Mesenchymal stem cell (in vitro differentiated cells and primary cell): ENCODE measurements around the gene LRP1B.

Experiments used
- DNase-seq: peaks from one replicate; pipeline ENCODE4 v3.0.0-alpha.2; 2013
- H2AFZ ChIP-seq: one replicate; pipeline ENCODE4 v1.6.1; 2013; ENCODE audit warnings: low read depth, mild to moderate bottlenecking, control low read depth, inconsistent platforms, low read length, moderate library complexity
- H2AK5ac ChIP-seq: 2 replicates; pipeline ENCODE4 v1.6.1; 2013; ENCODE audit warnings: low read length, moderate library complexity, mild to moderate bottlenecking, inconsistent platforms; ENCODE audit not compliant: severe bottlenecking
- H2BK120ac ChIP-seq: one replicate; pipeline ENCODE4 v1.6.1; 2013; ENCODE audit warnings: low read depth, mild to moderate bottlenecking, inconsistent platforms, low read length, moderate library complexity
- H2BK12ac ChIP-seq, 2 experiments: one replicate each; pipeline ENCODE4 v1.6.1; 2013; ENCODE audit warnings: inconsistent platforms in 2 of 2, low read length in 2 of 2, mild to moderate bottlenecking in 2 of 2, moderate library complexity in 2 of 2, control low read depth in 1 of 2
- H2BK15ac ChIP-seq: one replicate; pipeline ENCODE4 v1.6.1; 2013; ENCODE audit warnings: mild to moderate bottlenecking, low read depth, inconsistent platforms; ENCODE audit not compliant: poor library complexity, severe bottlenecking
- H2BK5ac ChIP-seq: 2 replicates; pipeline ENCODE4 v1.6.1; 2013; ENCODE audit warnings: low read depth, mild to moderate bottlenecking, low read length, control low read depth, inconsistent platforms; ENCODE audit not compliant: poor library complexity, severe bottlenecking
- H3K14ac ChIP-seq, 2 experiments: one replicate each; pipeline ENCODE4 v1.6.1; 2013; ENCODE audit warnings: inconsistent platforms in 2 of 2, low read length in 2 of 2, control low read depth in 1 of 2, mild to moderate bottlenecking in 1 of 2, moderate library complexity in 1 of 2
- H3K18ac ChIP-seq, 2 experiments: one replicate each; pipeline ENCODE4 v1.6.1; 2013; ENCODE audit warnings: inconsistent platforms in 2 of 2, low read length in 2 of 2, control low read depth in 1 of 2, low read depth in 1 of 2, mild to moderate bottlenecking in 1 of 2
- H3K23ac ChIP-seq, 2 experiments: one replicate each; pipeline ENCODE4 v1.6.1; 2013; ENCODE audit warnings: inconsistent platforms in 2 of 2, low read length in 2 of 2, mild to moderate bottlenecking in 2 of 2, moderate library complexity in 2 of 2, control low read depth in 1 of 2
- H3K27ac ChIP-seq: 2 replicates; pipeline ENCODE4 v1.5.1; 2013; ENCODE audit warnings: mild to moderate bottlenecking, moderate library complexity, low read length, control low read depth, inconsistent platforms; ENCODE audit not compliant: poor library complexity, severe bottlenecking
- H3K27me3 ChIP-seq, 2 experiments: 2 replicates each; pipeline versions ENCODE4 v1.6.1 to v1.7.0; 2013; ENCODE audit warnings: low read length in 2 of 2, mild to moderate bottlenecking in 2 of 2, moderate library complexity in 2 of 2, control low read depth in 1 of 2, inconsistent platforms in 1 of 2; ENCODE audit not compliant: control insufficient read depth in 1 of 2, insufficient read depth in 1 of 2
- H3K36me3 ChIP-seq, 2 experiments: 2 replicates each; pipeline versions ENCODE4 v1.6.1 to v1.7.0; 2013; ENCODE audit warnings: low read length in 2 of 2, control low read depth in 1 of 2, inconsistent platforms in 1 of 2, low read depth in 1 of 2, mild to moderate bottlenecking in 1 of 2; ENCODE audit not compliant: insufficient read depth in 2 of 2, control insufficient read depth in 1 of 2
- H3K4ac ChIP-seq, 2 experiments: one replicate each; pipeline ENCODE4 v1.6.1; 2013; ENCODE audit warnings: inconsistent platforms in 2 of 2, low read length in 2 of 2, mild to moderate bottlenecking in 2 of 2, moderate library complexity in 2 of 2, control low read depth in 1 of 2, low read depth in 1 of 2
- H3K4me1 ChIP-seq: 2 replicates; pipeline ENCODE4 v1.6.1; 2013; ENCODE audit warnings: low read depth, low read length, control low read depth; ENCODE audit not compliant: control insufficient read depth, insufficient read depth
- H3K4me2 ChIP-seq: 2 replicates; pipeline ENCODE4 v1.6.1; 2013; ENCODE audit warnings: low read length, mild to moderate bottlenecking, inconsistent platforms; ENCODE audit not compliant: poor library complexity, severe bottlenecking
- H3K4me3 ChIP-seq, 2 experiments: 2 replicates each; pipeline versions ENCODE4 v1.5.1 to v1.7.0; 2013; ENCODE audit warnings: low read length in 2 of 2, mild to moderate bottlenecking in 2 of 2, control low read depth in 1 of 2, low read depth in 1 of 2; ENCODE audit not compliant: insufficient read depth in 1 of 2
- H3K79me1 ChIP-seq: replicated peaks from 2 replicates; pipeline ENCODE4 v1.6.1; 2013; ENCODE audit warnings: mild to moderate bottlenecking, control low read depth, low read length, inconsistent platforms; ENCODE audit not compliant: poor library complexity, severe bottlenecking
- H3K9ac ChIP-seq: 2 replicates; pipeline ENCODE4 v1.7.0; 2013; ENCODE audit warnings: mild to moderate bottlenecking, low read length, moderate library complexity
- H3K9me3 ChIP-seq: 2 replicates; pipeline ENCODE4 v1.7.0; 2013; ENCODE audit warnings: mild to moderate bottlenecking, low read length; ENCODE audit not compliant: control insufficient read depth
- H4K8ac ChIP-seq: one replicate; pipeline ENCODE4 v1.6.1; 2013; ENCODE audit warnings: inconsistent platforms, mild to moderate bottlenecking, low read length, moderate library complexity
- H4K91ac ChIP-seq: one replicate; pipeline ENCODE4 v1.6.1; 2013; ENCODE audit warnings: mild to moderate bottlenecking, low read length, inconsistent platforms
- WGBS: methylation state at CpG from one replicate; pipeline ENCODE4 v1.1.7; 2013; ENCODE audit warnings: mixed read lengths; 5-methylcytosine and 5-hydroxymethylcytosine counted together

Gene LRP1B

GRCh38 chr2:141741652-141742051 lies 389.2 kb downstream of the LRP1B start:
- H3K36me3 ChIP-seq: no peaks in the 10 kb centered on the region
- no peak overlapping the region for H3K18ac ChIP-seq
- H3K4ac ChIP-seq: no peak overlapping the region
- H4K8ac ChIP-seq: no peak overlapping the region
- H2BK5ac ChIP-seq: no peak overlapping the region
- H3K9ac ChIP-seq: no peak overlapping the region
- H3K9me3 ChIP-seq: no peaks in the 10 kb centered on the region
- DNase-seq: peak; percentile 1
- H3K27me3 ChIP-seq: no peaks in the 10 kb centered on the region
- H3K23ac ChIP-seq: no peak overlapping the region
- H3K14ac ChIP-seq: no peak overlapping the region
- H3K79me1 ChIP-seq: no peaks in the 10 kb centered on the region
- H4K91ac ChIP-seq: no peak overlapping the region
- H3K4me3 ChIP-seq: no peak overlapping the region
- H2BK120ac ChIP-seq: no peak overlapping the region
- H2BK12ac ChIP-seq: no peak overlapping the region
- H3K27ac ChIP-seq: no peak overlapping the region
- no peak overlapping the region for H2AFZ ChIP-seq
- no peak overlapping the region for H2BK15ac ChIP-seq
- H3K4me1 ChIP-seq: no peaks in the 10 kb centered on the region
- WGBS: 100% methylated on average over 1 of the region's 3 CpGs
- no peak overlapping the region for H3K4me2 ChIP-seq
- H2AK5ac ChIP-seq: no peak overlapping the region

- no peak overlapping the region for H2BK15ac ChIP-seq
- no peak overlapping the region for H2AK5ac ChIP-seq
- DNase-seq: no peak
- no peaks in the 10 kb centered on the region for H3K36me3 ChIP-seq
- H4K8ac ChIP-seq: no peak overlapping the region
- H3K4ac ChIP-seq: no peak overlapping the region
- no peak overlapping the region for H3K9ac ChIP-seq
- H2AFZ ChIP-seq: no peak overlapping the region
- no peaks in the 10 kb centered on the region for H3K79me1 ChIP-seq
- no peak overlapping the region for H3K4me3 ChIP-seq
- H2BK5ac ChIP-seq: no peak overlapping the region
- H2BK120ac ChIP-seq: no peak overlapping the region
- no peaks in the 10 kb centered on the region for H3K9me3 ChIP-seq
- no peak overlapping the region for H3K27ac ChIP-seq
- WGBS: 54% methylated on average over 3 of the region's 3 CpGs
- H2BK12ac ChIP-seq: no peak overlapping the region
- no peak overlapping the region for H3K4me2 ChIP-seq
- no peak overlapping the region for H3K14ac ChIP-seq
- H3K18ac ChIP-seq: no peak overlapping the region
- H4K91ac ChIP-seq: no peak overlapping the region
- no peak overlapping the region for H3K23ac ChIP-seq
- H3K4me1 ChIP-seq: no peaks in the 10 kb centered on the region
- no peaks in the 10 kb centered on the region for H3K27me3 ChIP-seq
Measured at GRCh38 chr2:141737492-141738255, 393.1 kb downstream of the LRP1B start.

- Histone ChIP-seq H2BK120ac (no peak overlapping the region), H2BK15ac (no peak overlapping the region), H2BK5ac (no peak overlapping the region), H3K36me3 (no peaks in the 10 kb centered on the region), H4K91ac (no peak overlapping the region), H3K27ac (no peak overlapping the region), H3K27me3 (no peaks in the 10 kb centered on the region), H2BK12ac (no peak overlapping the region), H3K9me3 (no peaks in the 10 kb centered on the region), H3K4me3 (no peak overlapping the region), H3K23ac (peak overlapping the region in 1 of 2 experiments; percentile 69), H3K14ac (no peak overlapping the region), H3K4me2 (no peak overlapping the region), H3K79me1 (no peaks in the 10 kb centered on the region), H2AFZ (no peak overlapping the region), H3K18ac (peak overlapping the region in 1 of 2 experiments; percentile 52), H2AK5ac (no peak overlapping the region), H4K8ac (no peak overlapping the region), H3K9ac (no peak overlapping the region), H3K4ac (no peak overlapping the region), H3K4me1 (no peaks in the 10 kb centered on the region)
- 98% methylated on average over 2 of the region's 2 CpGs for WGBS
- no peak for DNase-seq
Measured at GRCh38 chr2:141736466-141736865, 394.4 kb downstream of the LRP1B start.

- Histone ChIP-seq H2AK5ac (no peak overlapping the region), H3K27me3 (no peaks in the 10 kb centered on the region), H3K14ac (no peak overlapping the region), H3K4me3 (no peak overlapping the region), H2BK5ac (no peak overlapping the region), H3K4ac (no peak overlapping the region), H4K91ac (no peak overlapping the region), H2BK12ac (no peak overlapping the region), H3K4me2 (no peak overlapping the region), H3K9ac (no peak overlapping the region), H4K8ac (no peak overlapping the region), H3K79me1 (no peaks in the 10 kb centered on the region), H3K9me3 (no peaks in the 10 kb centered on the region), H3K27ac (no peak overlapping the region), H2BK15ac (no peak overlapping the region), H2BK120ac (no peak overlapping the region), H2AFZ (no peak overlapping the region), H3K4me1 (no peaks in the 10 kb centered on the region), H3K36me3 (no peaks in the 10 kb centered on the region), H3K23ac (no peak overlapping the region), H3K18ac (no peak overlapping the region)
- WGBS: 88% methylated on average over 1 of the region's 1 CpG
- no peak for DNase-seq
Measured at GRCh38 chr2:141728886-141729285, 401.9 kb downstream of the LRP1B start.
